ENCODE data around the gene LAMA1. TPM values are rescaled to one million over a fixed set of nuclear protein-coding genes. Genes with fewer than 3 reads are reported as not detected.

Gene LAMA1
- total RNA-seq, 4 donors from 2014 or later, result 0.83 to 3.2 (median 1.4) TPM

DNA sequence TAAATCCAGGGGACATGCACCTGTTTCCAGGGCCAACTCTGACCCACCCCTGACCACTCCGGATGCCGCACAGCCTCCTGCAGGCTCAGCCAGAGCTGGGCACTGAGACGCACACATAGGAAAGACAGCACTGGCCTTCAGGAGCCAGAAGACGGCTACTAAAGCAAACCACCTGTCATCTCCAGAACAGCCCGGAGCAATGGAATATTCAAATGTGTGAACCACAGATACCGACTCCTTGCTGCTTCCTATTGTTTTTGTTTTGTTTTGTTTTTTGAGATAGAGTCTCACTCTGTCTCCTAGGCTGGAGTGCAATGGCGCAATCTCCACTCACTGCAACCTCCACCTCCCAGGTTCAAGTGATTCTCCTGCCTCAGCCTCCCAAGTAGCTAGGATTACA, 94.0 kb downstream of the LAMA1 start:
- 86% methylated on average over 5 of the region's 7 CpGs for WGBS
- H3K4me1 ChIP-seq, result no peaks in the 10 kb centered on the region
- TF ChIP-seq, protein P1, sequence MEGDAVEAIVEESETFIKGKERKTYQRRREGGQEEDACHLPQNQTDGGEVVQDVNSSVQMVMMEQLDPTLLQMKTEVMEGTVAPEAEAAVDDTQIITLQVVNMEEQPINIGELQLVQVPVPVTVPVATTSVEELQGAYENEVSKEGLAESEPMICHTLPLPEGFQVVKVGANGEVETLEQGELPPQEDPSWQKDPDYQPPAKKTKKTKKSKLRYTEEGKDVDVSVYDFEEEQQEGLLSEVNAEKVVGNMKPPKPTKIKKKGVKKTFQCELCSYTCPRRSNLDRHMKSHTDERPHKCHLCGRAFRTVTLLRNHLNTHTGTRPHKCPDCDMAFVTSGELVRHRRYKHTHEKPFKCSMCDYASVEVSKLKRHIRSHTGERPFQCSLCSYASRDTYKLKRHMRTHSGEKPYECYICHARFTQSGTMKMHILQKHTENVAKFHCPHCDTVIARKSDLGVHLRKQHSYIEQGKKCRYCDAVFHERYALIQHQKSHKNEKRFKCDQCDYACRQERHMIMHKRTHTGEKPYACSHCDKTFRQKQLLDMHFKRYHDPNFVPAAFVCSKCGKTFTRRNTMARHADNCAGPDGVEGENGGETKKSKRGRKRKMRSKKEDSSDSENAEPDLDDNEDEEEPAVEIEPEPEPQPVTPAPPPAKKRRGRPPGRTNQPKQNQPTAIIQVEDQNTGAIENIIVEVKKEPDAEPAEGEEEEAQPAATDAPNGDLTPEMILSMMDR (IDR thresholded peaks at IDR 0.05), result no peak
- TF ChIP-seq POLR2AphosphoS5 (IDR thresholded peaks at IDR 0.05) (no peak), EP300 (IDR thresholded peaks at IDR 0.05) (no peak), POLR2A (IDR thresholded peaks at IDR 0.05) (no peak)

DNA sequence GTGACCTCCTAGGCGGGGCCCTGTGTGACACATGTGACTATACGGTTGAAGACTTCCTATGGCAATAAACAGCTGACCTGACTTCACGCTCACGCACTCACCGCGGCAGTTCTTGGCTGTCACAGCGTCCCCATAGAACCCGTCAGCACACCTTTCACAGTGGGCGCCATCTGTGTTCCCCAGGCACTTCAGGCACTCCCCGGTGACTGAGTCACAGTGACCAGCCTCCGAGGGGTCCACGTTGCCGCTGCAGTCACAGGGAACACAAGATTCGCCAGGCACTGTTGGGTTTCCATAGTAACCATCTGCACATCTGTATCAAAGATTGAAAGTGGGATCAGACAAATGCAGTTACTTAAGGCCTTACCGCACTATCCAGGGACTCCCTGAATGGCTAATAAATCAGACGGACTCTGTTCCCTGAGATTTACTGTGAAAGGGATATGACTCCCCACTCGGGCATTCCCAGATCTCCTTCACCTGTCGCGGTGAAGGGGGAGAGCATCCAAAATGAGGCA, 94.5 kb downstream of the LAMA1 start:
- H3K27ac ChIP-seq, result no peak overlapping the region
- no peaks in the 10 kb centered on the region for H3K4me1 ChIP-seq
- H3K36me3 ChIP-seq, result no peaks in the 10 kb centered on the region
- no peaks in the 10 kb centered on the region for H3K9me3 ChIP-seq
- no peak for DNase-seq (ENCODE audit: low spot score in 2 of 2)
- H3K27me3 ChIP-seq, result no peaks in the 10 kb centered on the region
- 86% methylated on average over 16 of the region's 19 CpGs for WGBS
- H3K4me3 ChIP-seq, result no peak overlapping the region
- TF ChIP-seq, protein P1 (IDR thresholded peaks at IDR 0.05), result no peak
- TF ChIP-seq EP300 (IDR thresholded peaks at IDR 0.05), result no peak
- no peak for TF ChIP-seq POLR2AphosphoS5 (IDR thresholded peaks at IDR 0.05)
- TF ChIP-seq POLR2A (IDR thresholded peaks at IDR 0.05), result no peak

More for the DNA sequence above, 94.0 kb downstream of the LAMA1 start:
- no peaks in the 10 kb centered on the region for H3K9me3 ChIP-seq
- no peak for DNase-seq (ENCODE audit: low spot score in 2 of 2)
- no peaks in the 10 kb centered on the region for H3K36me3 ChIP-seq
- no peak overlapping the region for H3K4me3 ChIP-seq
- H3K27ac ChIP-seq, result no peak overlapping the region
- no peaks in the 10 kb centered on the region for H3K27me3 ChIP-seq

DNA sequence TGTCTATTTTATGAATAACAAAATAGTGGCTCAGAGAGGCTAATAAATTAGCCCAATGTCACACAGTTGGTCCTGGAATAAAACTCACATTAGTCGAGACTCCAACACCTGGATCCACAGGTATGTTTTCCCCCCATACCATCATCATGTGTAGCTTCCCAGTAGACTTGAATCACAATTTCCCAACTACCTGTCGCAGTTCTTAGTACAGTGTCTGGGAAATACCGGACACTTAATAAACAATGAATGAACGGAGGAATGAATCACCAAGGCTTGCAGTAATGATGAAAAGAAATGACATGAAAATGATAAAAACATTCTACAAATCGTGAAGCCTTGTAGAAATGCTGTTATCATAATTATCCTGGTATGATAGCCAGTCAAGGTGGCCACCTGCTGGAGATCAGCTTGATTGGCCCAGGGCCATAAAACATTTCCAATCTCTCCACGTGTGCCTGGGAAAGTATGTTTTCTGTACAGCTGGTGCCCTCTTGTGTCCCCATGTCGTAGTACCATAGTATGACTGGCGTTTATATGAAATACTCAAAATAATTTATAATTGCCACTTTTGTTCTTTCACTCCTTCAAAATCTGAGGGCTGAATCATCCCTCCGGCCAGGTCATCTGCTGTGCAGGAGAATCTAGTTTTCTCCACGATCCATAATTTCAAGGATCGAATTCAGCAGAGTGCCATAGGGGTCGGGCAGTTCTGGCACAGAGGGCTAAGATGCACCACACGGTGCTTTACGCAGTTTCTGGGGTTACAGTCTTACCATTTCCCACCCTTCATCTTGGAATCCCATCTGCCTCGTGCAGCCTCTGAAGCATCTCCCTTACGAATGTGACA, 95.4 kb downstream of the LAMA1 start:
- 65% methylated on average over 16 of the region's 16 CpGs for WGBS
- Histone ChIP-seq H3K27me3 (no peaks in the 10 kb centered on the region), H3K9me3 (no peaks in the 10 kb centered on the region), H3K36me3 (no peaks in the 10 kb centered on the region), H3K4me3 (no peak overlapping the region), H3K4me1 (no peaks in the 10 kb centered on the region), H3K27ac (no peak overlapping the region)
- no peak for DNase-seq (ENCODE audit: low spot score in 2 of 2)
- TF ChIP-seq POLR2AphosphoS5 (IDR thresholded peaks at IDR 0.05) (no peak), EP300 (IDR thresholded peaks at IDR 0.05) (no peak), POLR2A (IDR thresholded peaks at IDR 0.05) (no peak)
- TF ChIP-seq, protein P1 (IDR thresholded peaks at IDR 0.05), result peak in 1 of 2 donors; percentile 23

DNA sequence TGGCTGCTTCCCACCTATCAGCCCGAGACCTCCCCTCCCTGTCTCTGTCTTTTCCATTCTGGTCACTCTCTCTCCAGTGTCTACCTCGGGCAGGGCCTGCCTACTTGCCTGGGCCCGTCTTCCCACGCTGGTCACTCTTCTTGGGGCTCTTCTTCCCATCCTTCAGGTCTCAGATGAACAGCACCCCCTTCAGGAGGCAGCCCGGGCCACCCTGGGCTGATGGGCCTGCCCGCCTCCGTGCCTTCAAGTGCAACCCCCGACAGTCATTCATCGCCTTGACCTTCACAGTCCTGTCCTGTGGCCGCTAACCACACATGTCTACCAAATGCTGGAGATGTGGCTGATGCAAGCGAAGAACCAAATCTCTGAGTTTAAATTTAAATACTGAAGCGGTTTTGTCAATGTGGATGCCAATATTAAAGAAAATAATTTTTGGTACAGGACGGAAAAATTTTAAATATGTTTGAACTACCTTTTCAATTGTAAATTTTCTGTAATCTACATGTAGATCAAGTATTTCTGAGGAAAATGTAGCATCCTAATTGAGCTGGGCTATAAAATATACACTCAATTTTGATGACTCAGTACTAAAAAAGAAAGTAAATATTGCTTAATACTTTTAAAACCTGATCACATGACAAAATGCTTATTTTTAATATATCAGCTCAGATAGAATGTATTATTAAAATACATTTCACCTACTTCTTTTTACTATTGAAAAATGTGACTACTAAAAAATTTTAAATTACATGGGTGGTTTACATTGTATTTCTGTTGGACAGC, 96.4 kb downstream of the LAMA1 start:
- TF ChIP-seq POLR2A (IDR thresholded peaks at IDR 0.05), result no peak
- TF ChIP-seq EP300 (IDR thresholded peaks at IDR 0.05), result no peak
- no peak for TF ChIP-seq POLR2AphosphoS5 (IDR thresholded peaks at IDR 0.05)
- TF ChIP-seq, protein P1 (IDR thresholded peaks at IDR 0.05), result no peak
- Histone ChIP-seq H3K27ac (no peak overlapping the region), H3K9me3 (no peaks in the 10 kb centered on the region), H3K4me3 (no peak overlapping the region), H3K4me1 (no peaks in the 10 kb centered on the region), H3K36me3 (no peaks in the 10 kb centered on the region), H3K27me3 (no peaks in the 10 kb centered on the region)
- no peak for DNase-seq (ENCODE audit: low spot score in 2 of 2)
- WGBS, result 89% methylated on average over 13 of the region's 13 CpGs

GRCh38 chr18:7017013-7017412, 100.6 kb downstream of the LAMA1 start:
- H3K4me3 ChIP-seq, result no peak overlapping the region
- H3K27me3 ChIP-seq, result no peaks in the 10 kb centered on the region
- TF ChIP-seq, protein P1 (IDR thresholded peaks at IDR 0.05), result no peak
- no peak for TF ChIP-seq POLR2AphosphoS5 (IDR thresholded peaks at IDR 0.05)
- TF ChIP-seq EP300 (IDR thresholded peaks at IDR 0.05), result no peak
- no peak for TF ChIP-seq POLR2A (IDR thresholded peaks at IDR 0.05)
- no peaks in the 10 kb centered on the region for H3K36me3 ChIP-seq
- H3K9me3 ChIP-seq, result no peaks in the 10 kb centered on the region
- no peak overlapping the region for H3K27ac ChIP-seq
- WGBS, result 89% methylated on average over 5 of the region's 5 CpGs
- no peaks in the 10 kb centered on the region for H3K4me1 ChIP-seq
- DNase-seq (ENCODE audit: low spot score in 2 of 2), result no peak
